HepG2 (cell line): ENCODE data around the gene ODR4. TPM values are rescaled to one million over a fixed set of nuclear protein-coding genes. Genes with fewer than 3 reads are reported as not detected.

Experiments
- ATAC-seq: fragments of 200-7000 bp; cut with Tn5 transposase; 3 replicates; pipeline ENCODE4 v1.9.1; 2020; ENCODE audit warnings: mild to moderate bottlenecking, moderate library complexity
- BruUV-seq: library from RNA; stranded (reverse); fragments of 400-500 nt; replicated peaks from 2 replicates; lab custom pipeline; 2021; lab: Mats Ljungman, UMichigan
- CTCF ChIA-PET: fragments of 300-600 bp; formaldehyde crosslinking; extraction: SDS; loops from one replicate; lab custom pipeline; 2021; ENCODE audit warnings: low total read pairs, inconsistent platforms, low intra/inter-chr PET ratio; lab: Yijun Ruan, JAX
- POLR2A ChIA-PET: fragments of 350-600 bp; sonication (Branson Sonifier 250); formaldehyde crosslinking; loops from one replicate; lab custom pipeline; 2020; ENCODE audit warnings: antibody characterized with exemption, inconsistent platforms; lab: Yijun Ruan, JAX
- DNase-seq: peaks from one replicate; pipeline ENCODE4 v3.0.0-alpha.2; 2015; ENCODE audit warnings: low spot score
- FAIRE-seq: peaks from 3 replicates; lab custom pipeline; 2011; peaks lifted over from hg19 to GRCh38; lab: Jason Lieb, UNC
- H2AFZ ChIP-seq: one replicate; pipeline ENCODE4 v1.6.1; 2011; ENCODE audit warnings: low read length, inconsistent platforms
- H3K27ac ChIP-seq: fragments of 300-600 bp; 3 replicates; pipeline ENCODE4 v1.8.0; 2011; ENCODE audit warnings: mixed run types, mild to moderate bottlenecking, mixed read lengths, low read length, inconsistent platforms; ENCODE audit not compliant: insufficient read depth; ENCODE audit errors: extremely low read length
- H3K27me3 ChIP-seq, 2 experiments: fragments of 200-600 bp in 1 of 2; 2 replicates in 1 of 2; 3 replicates in 1 of 2; pipeline versions ENCODE4 v1.6.0 to v1.8.0; 2011; ENCODE audit warnings: low read length in 2 of 2, mild to moderate bottlenecking in 2 of 2, moderate library complexity in 2 of 2, inconsistent platforms in 1 of 2; ENCODE audit not compliant: insufficient read depth in 2 of 2, control insufficient read depth in 1 of 2
- H3K36me3 ChIP-seq, 2 experiments: fragments of 200-600 bp in 1 of 2; replicated peaks in 1 of 2; 2 replicates in 1 of 2; 3 replicates in 1 of 2; pipeline versions ENCODE4 v1.5.1 to v1.8.0; 2011; ENCODE audit warnings: low read length in 2 of 2, inconsistent platforms in 1 of 2; ENCODE audit not compliant: insufficient read depth in 2 of 2, control insufficient read depth in 1 of 2
- H3K4me1 ChIP-seq: 2 replicates; pipeline ENCODE4 v1.5.1; 2012; ENCODE audit warnings: low read length, inconsistent platforms; ENCODE audit not compliant: insufficient read depth
- H3K4me2 ChIP-seq: 2 replicates; pipeline ENCODE4 v1.6.0; 2011; ENCODE audit warnings: low read depth, low read length, inconsistent platforms
- H3K4me3 ChIP-seq, 3 experiments: fragments of 200-600 bp in 1 of 3; sonication (generic), shearing (Covaris generic) in 1 of 3; replicated peaks in 1 of 3; 2 replicates each; pipeline ENCODE4 v1.5.1; 2011 to 2016; ENCODE audit warnings: low read length in 3 of 3, inconsistent platforms in 2 of 3, low read depth in 2 of 3, mild to moderate bottlenecking in 2 of 3, control low read depth in 1 of 3, mixed read lengths in 1 of 3; ENCODE audit not compliant: insufficient read depth in 1 of 3
- H3K79me2 ChIP-seq: one replicate; pipeline ENCODE4 v1.6.1; 2011; ENCODE audit warnings: low read length, inconsistent platforms; ENCODE audit not compliant: insufficient read depth
- H3K9ac ChIP-seq: 2 replicates; pipeline ENCODE4 v1.6.0; 2011; ENCODE audit warnings: mild to moderate bottlenecking, low read depth, low read length, inconsistent platforms; ENCODE audit not compliant: insufficient read depth
- H3K9me3 ChIP-seq: 2 replicates; pipeline ENCODE4 v1.5.1; 2012; ENCODE audit warnings: mild to moderate bottlenecking, low read length
- H4K20me1 ChIP-seq: 2 replicates; pipeline ENCODE4 v1.6.0; 2011; ENCODE audit warnings: inconsistent platforms, mild to moderate bottlenecking, low read length, moderate library complexity; ENCODE audit not compliant: insufficient read depth
- AHDC1 ChIP-seq: sonication (generic); formaldehyde crosslinking; IDR thresholded peaks from 2 replicates; pipeline ENCODE4 v1.5.1; 2020; ENCODE audit warnings: mild to moderate bottlenecking, missing genetic modification reagents, borderline replicate concordance
- AHR ChIP-seq: IDR thresholded peaks from 2 replicates; pipeline ENCODE4 v1.6.1; 2018; ENCODE audit warnings: missing genetic modification reagents, missing compliant biosample characterization
- ATF6 ChIP-seq: sonication (generic); formaldehyde crosslinking; conservative IDR thresholded peaks from 2 replicates; pipeline ENCODE4 v1.4.0; 2020; ENCODE audit warnings: missing genetic modification reagents
- ATRX ChIP-seq: sonication (generic); formaldehyde crosslinking; IDR thresholded peaks from 2 replicates; pipeline ENCODE4 v1.4.0; 2020; ENCODE audit warnings: missing genetic modification reagents, borderline replicate concordance
- FOXM1 ChIP-seq: sonication (generic); formaldehyde crosslinking; IDR thresholded peaks from 2 replicates; pipeline ENCODE4 v1.5.0; 2020; ENCODE audit warnings: missing genetic modification reagents
- HCFC1 ChIP-seq: fragments of 150-350 bp; IDR thresholded peaks from 2 replicates; pipeline ENCODE4 v1.6.1; 2014; ENCODE audit warnings: low read depth, low read length
- MAFK ChIP-seq, 2 experiments: IDR thresholded peaks in 1 of 2; conservative IDR thresholded peaks in 1 of 2; 2 replicates each; pipeline ENCODE4 v1.6.1; 2011; ENCODE audit warnings: improper control_type of control experiment in 2 of 2, low read length in 2 of 2
- RFX3 ChIP-seq: IDR thresholded peaks from 2 replicates; pipeline ENCODE4 v1.6.1; 2016; ENCODE audit warnings: missing biosample characterization, missing genetic modification reagents
- YEATS4 ChIP-seq: sonication (generic); formaldehyde crosslinking; IDR thresholded peaks from 2 replicates; pipeline ENCODE4 v1.4.0; 2020; ENCODE audit warnings: missing genetic modification reagents, borderline replicate concordance
- YY1 ChIP-seq: IDR thresholded peaks from 2 replicates; pipeline ENCODE4 v1.6.1; 2011; ENCODE audit warnings: low read length, low read depth, moderate library complexity, mild to moderate bottlenecking; ENCODE audit not compliant: insufficient read depth, insufficient replicate concordance
- ZBTB43 ChIP-seq: sonication (generic); formaldehyde crosslinking; conservative IDR thresholded peaks from 2 replicates; pipeline ENCODE4 v1.4.0; 2020; ENCODE audit warnings: missing genetic modification reagents
- ZNF282 ChIP-seq: fragments of 450-650 bp; IDR thresholded peaks from 2 replicates; pipeline ENCODE4 v1.6.1; 2018; ENCODE audit not compliant: partially characterized antibody
- ZNF510 ChIP-seq: sonication (generic); formaldehyde crosslinking; IDR thresholded peaks from 2 replicates; pipeline ENCODE4 v1.4.0; 2020; ENCODE audit warnings: low read depth, mild to moderate bottlenecking, missing genetic modification reagents
- ZNF713 ChIP-seq: sonication (generic); formaldehyde crosslinking; IDR thresholded peaks from 2 replicates; pipeline ENCODE4 v1.4.0; 2020; ENCODE audit warnings: mild to moderate bottlenecking, missing genetic modification reagents
- ZNF740 ChIP-seq: sonication (generic); formaldehyde crosslinking; IDR thresholded peaks from 2 replicates; pipeline ENCODE4 v1.4.0; 2020; ENCODE audit warnings: missing genetic modification reagents
- ZNF747 ChIP-seq: sonication (generic); formaldehyde crosslinking; IDR thresholded peaks from 2 replicates; pipeline ENCODE4 v1.8.1; 2023; ENCODE audit warnings: missing genetic modification reagents, mild to moderate bottlenecking, borderline replicate concordance
- ZSCAN31 ChIP-seq: sonication (generic); formaldehyde crosslinking; IDR thresholded peaks from 2 replicates; pipeline ENCODE4 v1.5.0; 2020; ENCODE audit warnings: low read depth, mild to moderate bottlenecking, missing genetic modification reagents
- WGBS: methylation state at CpG from one replicate; pipeline ENCODE4 v1.1.6; 2017; ENCODE audit warnings: low lambda C conversion rate; 5-methylcytosine and 5-hydroxymethylcytosine counted together
- in situ Hi-C: cut with HindIII; loops from 2 replicates; pipeline ENCODE4 v1.10.0; 2017; ENCODE audit warnings: low pct_unique_long_range_greater_than_20kb; ENCODE audit not compliant: extremely low pct_ligation_motif_present
- intact Hi-C: fragments of 100-400 bp; cut with micrococcal nuclease; formaldehyde crosslinking; loops from one replicate; pipeline ENCODE4 v1.10.0; 2022; ENCODE audit not compliant: unreplicated experiment
- polyA plus RNA-seq, 8 experiments: library from polyadenylated mRNA; depleted of rRNA in 3 of 8; stranded (reverse) in 7 of 8; unstranded in 1 of 8; fragments of >200 nt; fragmentation: Illumina TruSeq in 4 of 8; extraction: Trizol in 4 of 8; gene quantifications; 2 replicates each; pipeline versions ENCODE4 v1.2.1 to v1.2.3, GENCODE V29; 2011 to 2016; ENCODE audit warnings: low read depth in 4 of 8, missing spikeins in 1 of 8, mixed read lengths in 1 of 8; ENCODE audit not compliant: insufficient read depth in 1 of 8
- total RNA-seq, 5 experiments: library from RNA; depleted of rRNA; stranded (reverse); fragments of >200 nt; fragmentation: Illumina TruSeq; extraction: Trizol; gene quantifications; 2 replicates each; pipeline ENCODE4 v1.2.3, GENCODE V29; 2016; ENCODE audit warnings: low read depth in 1 of 5

ODR4 gene
- total and polyA plus RNA-seq, 2 of the 13 experiments (the other 11 are each of a cell fraction or from before 2014, with no cell fraction given): 16.3 to 22.0 TPM

- ChIA-PET CTCF (no interaction called here), POLR2A (no interaction called here)
- Histone ChIP-seq H4K20me1 (no peaks in the 10 kb centered on the region), H3K9ac (no peak overlapping the region), H3K4me1 (no peaks in the 10 kb centered on the region), H3K36me3 (no peaks in the 10 kb centered on the region), H3K4me2 (no peak overlapping the region), H2AFZ (no peak overlapping the region), H3K4me3 (no peak overlapping the region), H3K27ac (no peak overlapping the region), H3K27me3 (no peaks in the 10 kb centered on the region), H3K79me2 (no peaks in the 10 kb centered on the region), H3K9me3 (no peaks in the 10 kb centered on the region)
- ATAC-seq (no peak), DNase-seq (no peak), FAIRE-seq (no peak)
- intact Hi-C loops (no loop called here), in situ Hi-C loops (no loop called here)
- BruUV-seq: no TSS peak
- 5% methylated on average over 2 of the region's 2 CpGs for WGBS
- TF ChIP-seq RFX3 (CRISPR knock-in tag) (no peak), ATF6 (no peak), ZSCAN31 (CRISPR knock-in tag) (no peak), HCFC1 (no peak), ZNF282 (no peak), YEATS4 (CRISPR knock-in tag) (no peak), ZNF510 (no peak), ZNF747 (no peak), ZNF713 (CRISPR knock-in tag) (no peak), MAFK (conservative IDR thresholded peaks at IDR 0.05 in 1 of 2, IDR thresholded peaks at IDR 0.05 in 1 of 2; ENCODE audit: low read length in 2 of 2) (no peak), ZNF740 (no peak), FOXM1 (CRISPR knock-in tag) (no peak), AHR (CRISPR knock-in tag) (no peak), ATRX (CRISPR knock-in tag) (no peak), ZBTB43 (CRISPR knock-in tag) (no peak), AHDC1 (CRISPR knock-in tag) (no peak), YY1 (no peak)
These were observed 90.3 kb downstream of the ODR4 start for GRCh38 chr1:186465946-186466345.
